GM13977 (cell line): ENCODE results near the gene LTO1.

Experiments used
- DNase-seq: peaks from one replicate; pipeline ENCODE4 v3.0.0; 2012; ENCODE audit warnings: low spot score
- CTCF ChIP-seq: IDR thresholded peaks from 2 replicates; pipeline ENCODE4 v1.5.1; 2012; ENCODE audit warnings: mild to moderate bottlenecking, control low read depth; ENCODE audit not compliant: insufficient read depth; ENCODE audit errors: extremely low read depth, missing control alignments
- in situ Hi-C: fragments of 300-500 bp; cut with MboI; formaldehyde crosslinking; loops from one replicate; pipeline ENCODE4 v1.12.0; 2022; ENCODE audit warnings: low sequenced_read_pairs, low pct_unique_long_range_greater_than_20kb, mixed read lengths, inconsistent platforms; ENCODE audit not compliant: unreplicated experiment

Gene LTO1

GRCh38 chr11:69674886-69675714 lies at the start of gene LTO1:
TSS of gene LTO1 (minus strand) at chr11:69675353. CDS start at chr11:69675239, 114 bp downstream.
- DNase-seq, result peak; percentile 99
- TF ChIP-seq CTCF, result no peak
- in situ Hi-C loops, result loop anchor here (25.0 kb wide), 2 partner anchors 512 to 763 kb away; partner anchors contain the start of genes IGHMBP2 and MRPL21

GRCh38 chr11:69721745-69722144 lies 46.6 kb upstream of the LTO1 start:
- no peak for DNase-seq
- in situ Hi-C loops, result no loop called here

GRCh38 chr11:69721106-69721505 lies 46.0 kb upstream of the LTO1 start:
- no peak for TF ChIP-seq CTCF
- DNase-seq, result no peak
- in situ Hi-C loops, result no loop called here

More at GRCh38 chr11:69721745-69722144, 46.6 kb upstream of the LTO1 start:
- TF ChIP-seq CTCF, result no peak

- TF ChIP-seq CTCF, result no peak
Observed at GRCh38 chr11:69718912-69719311, 43.8 kb upstream of the LTO1 start.

GRCh38 chr11:69718147-69718546 lies 43.0 kb upstream of the LTO1 start:
- peak; percentile 79 for DNase-seq
- peak; percentile 56 for TF ChIP-seq CTCF
- in situ Hi-C loops, result no loop called here

More at GRCh38 chr11:69718912-69719311, 43.8 kb upstream of the LTO1 start:
- in situ Hi-C loops, result no loop called here
- no peak for DNase-seq

- no peak for DNase-seq
- in situ Hi-C loops, result no loop called here
- no peak for TF ChIP-seq CTCF
Observed at GRCh38 chr11:69716891-69717747, 42.0 kb upstream of the LTO1 start.
